OCI-LY7 (cell line): ENCODE measurements around the gene L3HYPDH. TPM values are rescaled to one million over a fixed set of nuclear protein-coding genes. Genes with fewer than 3 reads are reported as not detected.

Experiments
- BruUV-seq: library from RNA; stranded (reverse); fragments of 400-500 nt; replicated peaks from 2 replicates; lab custom pipeline; 2021; lab: Mats Ljungman, UMichigan
- CTCF ChIA-PET: fragments of 300-600 bp; sonication (Branson Sonifier 250); formaldehyde crosslinking; loops from one replicate; lab custom pipeline; 2022; ENCODE audit warnings: antibody characterized with exemption; ENCODE audit not compliant: unreplicated experiment; lab: Charles Lee
- POLR2A ChIA-PET: fragments of 300-600 bp; sonication (Branson Sonifier 250); formaldehyde crosslinking; loops from one replicate; lab custom pipeline; 2022; ENCODE audit warnings: antibody characterized with exemption; lab: Charles Lee
- DNase-seq: peaks from one replicate; pipeline ENCODE4 v3.0.0-alpha.2; 2015; ENCODE audit warnings: low spot score
- H2AFZ ChIP-seq: fragments of 200-600 bp; sonication (generic), shearing (Covaris generic); 2 replicates; pipeline ENCODE4 v1.6.1; 2014; ENCODE audit warnings: mild to moderate bottlenecking, antibody characterized with exemption, low read length, moderate library complexity
- H3K27ac ChIP-seq: fragments of 200-600 bp; sonication (generic); 2 replicates; pipeline ENCODE4 v1.5.1; 2014; ENCODE audit warnings: mixed run types, low read depth, mild to moderate bottlenecking, moderate library complexity, low read length, inconsistent platforms; ENCODE audit not compliant: poor library complexity, severe bottlenecking
- H3K36me3 ChIP-seq: fragments of 200-600 bp; sonication (generic); 2 replicates; pipeline ENCODE4 v1.6.1; 2014; ENCODE audit warnings: mild to moderate bottlenecking, antibody characterized with exemption, low read length, moderate library complexity, mixed read lengths; ENCODE audit not compliant: insufficient read depth
- H3K4me1 ChIP-seq: fragments of 200-600 bp; sonication (generic); 2 replicates; pipeline ENCODE4 v1.5.1; 2014; ENCODE audit warnings: mild to moderate bottlenecking, low read length; ENCODE audit not compliant: insufficient read depth, poor library complexity, severe bottlenecking
- H3K4me2 ChIP-seq: fragments of 200-600 bp; sonication (generic); 2 replicates; pipeline ENCODE4 v1.6.1; 2014; ENCODE audit warnings: mild to moderate bottlenecking, low read length
- H3K4me3 ChIP-seq: fragments of 200-600 bp; sonication (generic); 2 replicates; pipeline ENCODE4 v1.5.1; 2014; ENCODE audit warnings: mild to moderate bottlenecking, low read depth, low read length; ENCODE audit not compliant: poor library complexity, severe bottlenecking
- H3K79me2 ChIP-seq: fragments of 200-600 bp; sonication (generic); 2 replicates; pipeline ENCODE4 v1.6.1; 2016; ENCODE audit warnings: low read depth, mild to moderate bottlenecking, low read length, moderate library complexity, mixed read lengths; ENCODE audit not compliant: insufficient read depth
- H3K9me2 ChIP-seq: fragments of 200-600 bp; sonication (generic); 2 replicates; pipeline ENCODE4 v1.6.1; 2016; ENCODE audit warnings: mild to moderate bottlenecking, low read length, mixed read lengths; ENCODE audit not compliant: insufficient read depth
- H3K9me3 ChIP-seq: fragments of 200-600 bp; sonication (generic); 2 replicates; pipeline ENCODE4 v1.6.1; 2014; ENCODE audit warnings: mild to moderate bottlenecking, mixed run types, low read length, mixed read lengths
- H4K20me1 ChIP-seq: fragments of 200-600 bp; sonication (generic); 2 replicates; pipeline ENCODE4 v1.6.1; 2014; ENCODE audit warnings: mild to moderate bottlenecking, antibody characterized with exemption, low read length, moderate library complexity, mixed read lengths; ENCODE audit not compliant: insufficient read depth
- CTCF ChIP-seq: fragments of 200-600 bp; sonication (generic); conservative IDR thresholded peaks from 2 replicates; pipeline ENCODE4 v1.5.1; 2014; ENCODE audit warnings: mild to moderate bottlenecking, antibody characterized with exemption, low read length, moderate library complexity, mixed read lengths
- EZH2phosphoT487 ChIP-seq: fragments of 200-600 bp; sonication (generic); IDR thresholded peaks from 2 replicates; pipeline ENCODE4 v1.6.1; 2018; ENCODE audit warnings: low read depth, borderline replicate concordance, mild to moderate bottlenecking, mixed run types, antibody characterized with exemption, low read length, moderate library complexity, mixed read lengths
- intact Hi-C: fragments of 100-400 bp; cut with micrococcal nuclease; formaldehyde crosslinking; loops from one replicate; pipeline ENCODE4 v1.10.0; 2022; ENCODE audit not compliant: unreplicated experiment
- total RNA-seq, 2 experiments: library from RNA; depleted of rRNA in 1 of 2; stranded (reverse); fragments of >200 nt in 1 of 2; shearing (Covaris generic) in 1 of 2; gene quantifications; 2 replicates each; pipeline ENCODE4 v1.2.3, GENCODE V29; 2014 to 2022

The L3HYPDH gene
- total RNA-seq, 2 experiments from 2014 or later = 36.6 to 43.2 TPM

- TF ChIP-seq EZH2phosphoT487 (no peak), CTCF (peak; percentile 86)
- Histone ChIP-seq H3K9me3 (no peaks in the 10 kb centered on the region), H3K4me1 (no peaks in the 10 kb centered on the region), H3K4me3 (no peak overlapping the region), H2AFZ (no peak overlapping the region), H3K4me2 (no peak overlapping the region), H3K36me3 (no peaks in the 10 kb centered on the region), H3K79me2 (no peaks in the 10 kb centered on the region), H3K9me2 (no peaks in the 10 kb centered on the region), H3K27ac (no peak overlapping the region), H4K20me1 (no peaks in the 10 kb centered on the region)
- ChIA-PET CTCF (no interaction called here), POLR2A (interaction anchor here (0.6 to 1.1 kb wide), 3 partner anchors 28 to 149 kb away, joined by 4 to 6 read pairs (median 4); partner anchors contain the start of gene L3HYPDH)
- intact Hi-C loops = loop anchor here (2.0 kb wide), 1 partner anchor 671 kb away; no protein-coding TSS in a partner anchor
- no TSS peak for BruUV-seq
- peak; percentile 29 for DNase-seq
Measured at GRCh38 chr14:59511916-59512575, 27.8 kb upstream of the L3HYPDH start.

- no peak overlapping the region for H2AFZ ChIP-seq
- H3K36me3 ChIP-seq = no peaks in the 10 kb centered on the region
- no peaks in the 10 kb centered on the region for H3K4me1 ChIP-seq
- no peaks in the 10 kb centered on the region for H3K9me3 ChIP-seq
- no peak for DNase-seq
- no peak overlapping the region for H3K4me2 ChIP-seq
- no peaks in the 10 kb centered on the region for H3K79me2 ChIP-seq
- POLR2A ChIA-PET = no interaction called here
- H3K9me2 ChIP-seq = no peaks in the 10 kb centered on the region
- TF ChIP-seq CTCF = no peak
- H3K4me3 ChIP-seq = no peak overlapping the region
- H4K20me1 ChIP-seq = no peaks in the 10 kb centered on the region
- intact Hi-C loops = no loop called here
- H3K27ac ChIP-seq = no peak overlapping the region
- CTCF ChIA-PET = no interaction called here
- no TSS peak for BruUV-seq
Measured at GRCh38 chr14:59510966-59511365, 26.8 kb upstream of the L3HYPDH start.

GRCh38 chr14:59510001-59510400 lies 25.8 kb upstream of the L3HYPDH start:
- H3K4me3 ChIP-seq = no peak overlapping the region
- TF ChIP-seq EZH2phosphoT487 (no peak), CTCF (no peak)
- H3K9me3 ChIP-seq = no peaks in the 10 kb centered on the region
- no peaks in the 10 kb centered on the region for H3K4me1 ChIP-seq
- ChIA-PET POLR2A (no interaction called here), CTCF (no interaction called here)
- H2AFZ ChIP-seq = no peak overlapping the region
- H4K20me1 ChIP-seq = no peaks in the 10 kb centered on the region
- H3K27ac ChIP-seq = no peak overlapping the region
- no peaks in the 10 kb centered on the region for H3K36me3 ChIP-seq
- H3K79me2 ChIP-seq = no peaks in the 10 kb centered on the region
- no TSS peak for BruUV-seq
- intact Hi-C loops = no loop called here
- no peak for DNase-seq
- no peak overlapping the region for H3K4me2 ChIP-seq
- H3K9me2 ChIP-seq = no peaks in the 10 kb centered on the region
